ENCODE data around the gene PLCB2. TPM values are rescaled to one million over a fixed set of nuclear protein-coding genes. Genes with fewer than 3 reads are reported as not detected.

Gene PLCB2
- total RNA-seq, 1 donor from 2014 or later = 0.56 TPM

- Histone ChIP-seq H3K36me3 (no peaks in the 10 kb centered on the region), H3K4me2 (no peak overlapping the region), H2AFZ (replicated peaks) (no peak overlapping the region), H3K9ac (no peak overlapping the region), H3F3A (ENCODE audit: low read depth) (peaks cover 21% of the 10 kb centered on the region), H3K27ac (no peak overlapping the region), H3K4me1 (peaks cover 28% of the 10 kb centered on the region), H3K79me2 (ENCODE audit: low read depth) (no peaks in the 10 kb centered on the region), H4K20me1 (ENCODE audit: low read depth) (peaks cover 9% of the 10 kb centered on the region), H3K4me3 (no peak overlapping the region), H3K27me3 (peaks cover 100% of the 10 kb centered on the region), H3K9me3 (ENCODE audit: low read depth) (no peaks in the 10 kb centered on the region)
- Mint-ChIP-seq H3K27me3 (ENCODE audit: insufficient read depth, low read depth) (peaks cover 35% of the 10 kb centered on the region), H3K27ac (no peak overlapping the region), H3K4me1 (peaks cover 53% of the 10 kb centered on the region), H3K36me3 (no peaks in the 10 kb centered on the region), H3K9me3 (no peaks in the 10 kb centered on the region), H3K4me3 (no peak overlapping the region)
- no peak for DNase-seq (ENCODE audit: low spot score)
- TF ChIP-seq EZH2 (IDR thresholded peaks at IDR 0.05) = no peak
- TF ChIP-seq EZH2phosphoT487 (IDR thresholded peaks at IDR 0.05) = no peak
- TF ChIP-seq, protein P1, sequence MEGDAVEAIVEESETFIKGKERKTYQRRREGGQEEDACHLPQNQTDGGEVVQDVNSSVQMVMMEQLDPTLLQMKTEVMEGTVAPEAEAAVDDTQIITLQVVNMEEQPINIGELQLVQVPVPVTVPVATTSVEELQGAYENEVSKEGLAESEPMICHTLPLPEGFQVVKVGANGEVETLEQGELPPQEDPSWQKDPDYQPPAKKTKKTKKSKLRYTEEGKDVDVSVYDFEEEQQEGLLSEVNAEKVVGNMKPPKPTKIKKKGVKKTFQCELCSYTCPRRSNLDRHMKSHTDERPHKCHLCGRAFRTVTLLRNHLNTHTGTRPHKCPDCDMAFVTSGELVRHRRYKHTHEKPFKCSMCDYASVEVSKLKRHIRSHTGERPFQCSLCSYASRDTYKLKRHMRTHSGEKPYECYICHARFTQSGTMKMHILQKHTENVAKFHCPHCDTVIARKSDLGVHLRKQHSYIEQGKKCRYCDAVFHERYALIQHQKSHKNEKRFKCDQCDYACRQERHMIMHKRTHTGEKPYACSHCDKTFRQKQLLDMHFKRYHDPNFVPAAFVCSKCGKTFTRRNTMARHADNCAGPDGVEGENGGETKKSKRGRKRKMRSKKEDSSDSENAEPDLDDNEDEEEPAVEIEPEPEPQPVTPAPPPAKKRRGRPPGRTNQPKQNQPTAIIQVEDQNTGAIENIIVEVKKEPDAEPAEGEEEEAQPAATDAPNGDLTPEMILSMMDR (IDR thresholded peaks at IDR 0.05) = no peak
Measured at GRCh38 chr15:40287968-40288367, 19.8 kb downstream of the PLCB2 start.

- H3K9ac ChIP-seq = no peak overlapping the region
- H3F3A ChIP-seq (ENCODE audit: low read depth) = peaks cover 21% of the 10 kb centered on the region
- H2AFZ ChIP-seq (replicated peaks) = no peak overlapping the region
- no peak overlapping the region for H3K27ac ChIP-seq
- DNase-seq (ENCODE audit: low spot score) = no peak
- H3K27ac Mint-ChIP-seq = no peak overlapping the region
- TF ChIP-seq EZH2phosphoT487 (IDR thresholded peaks at IDR 0.05) = no peak
- no peak for TF ChIP-seq EZH2 (IDR thresholded peaks at IDR 0.05)
- TF ChIP-seq, protein P1 (IDR thresholded peaks at IDR 0.05) = no peak
- no peaks in the 10 kb centered on the region for H3K9me3 Mint-ChIP-seq
- no peak overlapping the region for H3K4me3 Mint-ChIP-seq
- H3K27me3 ChIP-seq = peaks cover 100% of the 10 kb centered on the region
- H3K4me2 ChIP-seq = no peak overlapping the region
- H3K9me3 ChIP-seq (ENCODE audit: low read depth) = no peaks in the 10 kb centered on the region
- H4K20me1 ChIP-seq (ENCODE audit: low read depth) = peaks cover 9% of the 10 kb centered on the region
- H3K27me3 Mint-ChIP-seq (ENCODE audit: insufficient read depth, low read depth) = peaks cover 40% of the 10 kb centered on the region
- H3K36me3 ChIP-seq = no peaks in the 10 kb centered on the region
- H3K4me1 Mint-ChIP-seq = peaks cover 48% of the 10 kb centered on the region
- no peaks in the 10 kb centered on the region for H3K36me3 Mint-ChIP-seq
- H3K79me2 ChIP-seq (ENCODE audit: low read depth) = no peaks in the 10 kb centered on the region
- H3K4me1 ChIP-seq = peaks cover 32% of the 10 kb centered on the region
- H3K4me3 ChIP-seq = no peak overlapping the region
Measured at GRCh38 chr15:40287505-40287904, 20.2 kb downstream of the PLCB2 start.

GRCh38 chr15:40286794-40287193 lies 20.9 kb downstream of the PLCB2 start:
- no peak overlapping the region for H2AFZ ChIP-seq (replicated peaks)
- H3K79me2 ChIP-seq (ENCODE audit: low read depth) = no peaks in the 10 kb centered on the region
- DNase-seq (ENCODE audit: low spot score) = no peak
- no peaks in the 10 kb centered on the region for H3K9me3 ChIP-seq (ENCODE audit: low read depth)
- peaks cover 100% of the 10 kb centered on the region for H3K27me3 ChIP-seq
- H4K20me1 ChIP-seq (ENCODE audit: low read depth) = peaks cover 9% of the 10 kb centered on the region
- Mint-ChIP-seq H3K27ac (no peak overlapping the region), H3K27me3 (ENCODE audit: insufficient read depth, low read depth) (peaks cover 38% of the 10 kb centered on the region), H3K9me3 (no peaks in the 10 kb centered on the region), H3K4me1 (peaks cover 42% of the 10 kb centered on the region), H3K4me3 (no peak overlapping the region), H3K36me3 (no peaks in the 10 kb centered on the region)
- H3K4me2 ChIP-seq = no peak overlapping the region
- H3K27ac ChIP-seq = no peak overlapping the region
- no peak overlapping the region for H3K4me3 ChIP-seq
- H3F3A ChIP-seq (ENCODE audit: low read depth) = peaks cover 21% of the 10 kb centered on the region
- no peak overlapping the region for H3K9ac ChIP-seq
- TF ChIP-seq, protein P1 (IDR thresholded peaks at IDR 0.05) = no peak
- TF ChIP-seq EZH2 (IDR thresholded peaks at IDR 0.05) (no peak), EZH2phosphoT487 (IDR thresholded peaks at IDR 0.05) (no peak)
- H3K4me1 ChIP-seq = peaks cover 35% of the 10 kb centered on the region
- H3K36me3 ChIP-seq = no peaks in the 10 kb centered on the region

All from neural progenitor cell (in vitro differentiated cells).